WERI-Rb-1 (cell line): ENCODE data around the gene B4GALNT3.

ENCODE experiments used
- DNase-seq: peaks from one replicate; pipeline ENCODE4 v3.0.0-alpha.2; 2020
- H3K27ac ChIP-seq: fragments of 250-450 bp; sonication (Bioruptor Pico); 2 replicates; pipeline ENCODE4 v1.5.1; 2020; ENCODE audit warnings: mild to moderate bottlenecking, moderate library complexity
- H3K27me3 ChIP-seq: fragments of 250-450 bp; sonication (Bioruptor Pico); 2 replicates; pipeline ENCODE4 v1.5.1; 2021; ENCODE audit warnings: mild to moderate bottlenecking, low read depth, moderate library complexity; ENCODE audit not compliant: insufficient read depth, severe bottlenecking
- H3K36me3 ChIP-seq: fragments of 250-450 bp; sonication (Bioruptor Pico); 2 replicates; pipeline ENCODE4 v1.5.1; 2020; ENCODE audit warnings: mild to moderate bottlenecking, moderate library complexity
- H3K4me3 ChIP-seq: 2 replicates; pipeline ENCODE4 v1.5.1; 2011; ENCODE audit warnings: low read depth, mild to moderate bottlenecking, control low read depth, low read length
- H3K9me3 ChIP-seq: fragments of 250-450 bp; sonication (Bioruptor Pico); 2 replicates; pipeline ENCODE4 v1.5.1; 2021; ENCODE audit warnings: mild to moderate bottlenecking, moderate library complexity; ENCODE audit not compliant: severe bottlenecking
- CTCF ChIP-seq: IDR thresholded peaks from 2 replicates; pipeline ENCODE4 v1.5.1; 2011; ENCODE audit warnings: low read depth, mild to moderate bottlenecking, control low read depth, inconsistent platforms, low read length

The B4GALNT3 gene

GRCh38 chr12:480831-481816 is 21.4 kb downstream of the B4GALNT3 start:
- H3K27ac ChIP-seq = no peak overlapping the region

GRCh38 chr12:482061-482460 is 22.3 kb downstream of the B4GALNT3 start:
- no peak for DNase-seq
- H3K9me3 ChIP-seq = no peaks in the 10 kb centered on the region
- no peaks in the 10 kb centered on the region for H3K27me3 ChIP-seq
- H3K36me3 ChIP-seq = no peaks in the 10 kb centered on the region
- TF ChIP-seq CTCF = no peak
- no peak overlapping the region for H3K27ac ChIP-seq
- no peak overlapping the region for H3K4me3 ChIP-seq

More at GRCh38 chr12:480831-481816, 21.4 kb downstream of the B4GALNT3 start:
- TF ChIP-seq CTCF = no peak
- no peak for DNase-seq
- no peaks in the 10 kb centered on the region for H3K9me3 ChIP-seq
- no peak overlapping the region for H3K4me3 ChIP-seq
- no peaks in the 10 kb centered on the region for H3K36me3 ChIP-seq
- no peaks in the 10 kb centered on the region for H3K27me3 ChIP-seq

GRCh38 chr12:484096-484495 is 24.4 kb downstream of the B4GALNT3 start:
- H3K27ac ChIP-seq = no peak overlapping the region
- H3K9me3 ChIP-seq = no peaks in the 10 kb centered on the region
- H3K27me3 ChIP-seq = no peaks in the 10 kb centered on the region
- H3K4me3 ChIP-seq = no peak overlapping the region
- no peak for TF ChIP-seq CTCF
- no peaks in the 10 kb centered on the region for H3K36me3 ChIP-seq
- DNase-seq = no peak

- DNase-seq = no peak
- no peak for TF ChIP-seq CTCF
- no peaks in the 10 kb centered on the region for H3K27me3 ChIP-seq
- H3K36me3 ChIP-seq = no peaks in the 10 kb centered on the region
- no peak overlapping the region for H3K27ac ChIP-seq
- peaks cover 8% of the 10 kb centered on the region for H3K9me3 ChIP-seq
- H3K4me3 ChIP-seq = no peak overlapping the region
Observed at GRCh38 chr12:490260-490659, 30.5 kb downstream of the B4GALNT3 start.

- no peak for DNase-seq
- no peak overlapping the region for H3K27ac ChIP-seq
- TF ChIP-seq CTCF = no peak
- no peak overlapping the region for H3K4me3 ChIP-seq
- no peaks in the 10 kb centered on the region for H3K27me3 ChIP-seq
- H3K36me3 ChIP-seq = no peaks in the 10 kb centered on the region
- H3K9me3 ChIP-seq = peaks cover 6% of the 10 kb centered on the region
Observed at GRCh38 chr12:495466-495865, 35.7 kb downstream of the B4GALNT3 start.
